Glutamatergic neuron (in vitro differentiated cells): ENCODE measurements around the gene ZNF8. TPM values are rescaled to one million over a fixed set of nuclear protein-coding genes. Genes with fewer than 3 reads are reported as not detected.

ENCODE experiments used
- DNase-seq: peaks from one replicate; pipeline ENCODE4 v3.0.0; 2022
- H3K27ac Mint-ChIP-seq: one replicate; pipeline ENCODE4 v1.8.0; 2020; ENCODE audit warnings: mild to moderate bottlenecking, mixed read lengths, inconsistent platforms; ENCODE audit not compliant: unreplicated experiment
- H3K27me3 Mint-ChIP-seq: one replicate; pipeline ENCODE4 v1.8.0; 2020; ENCODE audit warnings: mild to moderate bottlenecking, moderate library complexity, mixed read lengths, inconsistent platforms; ENCODE audit not compliant: unreplicated experiment
- H3K36me3 Mint-ChIP-seq: one replicate; pipeline ENCODE4 v1.8.0; 2020; ENCODE audit warnings: mild to moderate bottlenecking, mixed read lengths, inconsistent platforms; ENCODE audit not compliant: unreplicated experiment
- H3K4me1 Mint-ChIP-seq: one replicate; pipeline ENCODE4 v1.8.0; 2020; ENCODE audit warnings: mild to moderate bottlenecking, low read depth, mixed read lengths, inconsistent platforms; ENCODE audit not compliant: unreplicated experiment
- H3K4me3 Mint-ChIP-seq: one replicate; pipeline ENCODE4 v1.8.0; 2020; ENCODE audit warnings: mild to moderate bottlenecking, mixed read lengths, inconsistent platforms; ENCODE audit not compliant: unreplicated experiment
- H3K9me3 Mint-ChIP-seq: one replicate; pipeline ENCODE4 v1.8.0; 2020; ENCODE audit warnings: mild to moderate bottlenecking, moderate library complexity, mixed read lengths, inconsistent platforms; ENCODE audit not compliant: unreplicated experiment
- total RNA-seq: library from RNA; stranded (reverse); fragmentation: NEBNext Ultra II Directional; extraction: Animal tissue kit (Norgen Biotek cat#: 25700); gene quantifications from one replicate; pipeline ENCODE4 v1.2.1, GENCODE V29; 2021; ENCODE audit not compliant: unreplicated experiment
- TF ChIP-seq, protein P1 (sequence below): fragments of 200-600 bp; sonication (generic); IDR thresholded peaks from one replicate; pipeline ENCODE4 v1.5.0; 2021; ENCODE audit not compliant: partially characterized antibody, unreplicated experiment

ZNF8 gene
- total RNA-seq, 1 donor from 2014 or later = 24.8 TPM

DNA sequence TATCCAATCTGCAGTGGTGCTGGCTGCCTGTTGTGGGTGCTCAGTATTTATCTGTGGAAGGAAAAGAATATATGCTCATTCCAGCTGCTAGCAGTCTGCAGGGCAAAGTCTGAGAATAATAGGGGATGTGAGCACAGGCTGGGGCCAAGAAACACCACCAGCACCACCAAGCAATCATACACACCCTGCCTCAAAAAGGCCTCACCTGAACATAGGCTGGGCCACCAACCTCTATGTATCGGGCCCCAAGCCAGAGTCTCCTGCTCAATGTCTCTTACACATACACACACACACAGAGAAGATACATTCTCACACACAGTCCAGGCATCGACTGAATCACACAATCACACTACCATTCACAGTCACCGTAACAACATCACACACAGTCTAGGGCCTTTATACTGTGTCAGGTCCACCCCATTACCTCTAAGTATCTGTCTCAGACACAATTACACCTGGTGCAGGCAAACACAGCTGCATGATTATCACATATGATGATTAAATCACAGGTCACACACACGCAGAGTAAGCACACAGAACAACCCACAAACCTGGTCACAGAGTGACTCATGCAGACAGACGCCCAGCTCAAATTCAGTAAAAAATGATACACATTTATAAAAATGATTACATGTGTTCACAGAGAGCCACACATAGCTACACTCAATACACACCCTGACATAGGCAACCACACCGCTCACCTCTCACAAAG is 46.7 kb downstream of the ZNF8 start:
- no peak overlapping the region for H3K27ac Mint-ChIP-seq
- no peaks in the 10 kb centered on the region for H3K36me3 Mint-ChIP-seq
- peaks cover 7% of the 10 kb centered on the region for H3K4me1 Mint-ChIP-seq
- peaks cover 2% of the 10 kb centered on the region for H3K27me3 Mint-ChIP-seq
- H3K9me3 Mint-ChIP-seq = peaks cover 2% of the 10 kb centered on the region
- TF ChIP-seq, protein P1, sequence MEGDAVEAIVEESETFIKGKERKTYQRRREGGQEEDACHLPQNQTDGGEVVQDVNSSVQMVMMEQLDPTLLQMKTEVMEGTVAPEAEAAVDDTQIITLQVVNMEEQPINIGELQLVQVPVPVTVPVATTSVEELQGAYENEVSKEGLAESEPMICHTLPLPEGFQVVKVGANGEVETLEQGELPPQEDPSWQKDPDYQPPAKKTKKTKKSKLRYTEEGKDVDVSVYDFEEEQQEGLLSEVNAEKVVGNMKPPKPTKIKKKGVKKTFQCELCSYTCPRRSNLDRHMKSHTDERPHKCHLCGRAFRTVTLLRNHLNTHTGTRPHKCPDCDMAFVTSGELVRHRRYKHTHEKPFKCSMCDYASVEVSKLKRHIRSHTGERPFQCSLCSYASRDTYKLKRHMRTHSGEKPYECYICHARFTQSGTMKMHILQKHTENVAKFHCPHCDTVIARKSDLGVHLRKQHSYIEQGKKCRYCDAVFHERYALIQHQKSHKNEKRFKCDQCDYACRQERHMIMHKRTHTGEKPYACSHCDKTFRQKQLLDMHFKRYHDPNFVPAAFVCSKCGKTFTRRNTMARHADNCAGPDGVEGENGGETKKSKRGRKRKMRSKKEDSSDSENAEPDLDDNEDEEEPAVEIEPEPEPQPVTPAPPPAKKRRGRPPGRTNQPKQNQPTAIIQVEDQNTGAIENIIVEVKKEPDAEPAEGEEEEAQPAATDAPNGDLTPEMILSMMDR = no peak
- DNase-seq = no peak
- no peak overlapping the region for H3K4me3 Mint-ChIP-seq

DNA sequence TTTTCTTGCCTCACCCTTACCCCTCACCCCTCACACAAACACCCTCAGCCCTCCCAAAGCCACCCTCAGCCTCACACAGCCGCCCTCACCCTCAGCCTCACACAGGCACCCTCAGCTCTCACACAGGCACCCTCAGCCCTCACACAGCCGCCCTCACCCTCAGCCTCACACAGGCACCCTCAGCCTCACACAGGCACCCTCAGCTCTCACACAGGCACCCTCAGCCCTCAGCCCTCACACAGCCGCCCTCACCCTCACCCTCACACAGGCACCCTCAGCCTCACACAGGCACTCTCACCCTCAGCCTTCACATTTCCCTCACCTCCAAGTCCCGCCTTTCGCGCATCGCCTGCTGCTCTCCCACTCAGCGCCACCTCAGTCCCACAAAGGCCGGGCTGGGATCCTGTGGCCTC is 47.8 kb downstream of the ZNF8 start:
- TF ChIP-seq, protein P1 = no peak
- DNase-seq = no peak
- H3K27ac Mint-ChIP-seq = no peak overlapping the region
- H3K36me3 Mint-ChIP-seq = no peaks in the 10 kb centered on the region
- peaks cover 9% of the 10 kb centered on the region for H3K4me1 Mint-ChIP-seq
- peaks cover 2% of the 10 kb centered on the region for H3K27me3 Mint-ChIP-seq
- H3K4me3 Mint-ChIP-seq = no peak overlapping the region
- H3K9me3 Mint-ChIP-seq = peaks cover 2% of the 10 kb centered on the region

DNA sequence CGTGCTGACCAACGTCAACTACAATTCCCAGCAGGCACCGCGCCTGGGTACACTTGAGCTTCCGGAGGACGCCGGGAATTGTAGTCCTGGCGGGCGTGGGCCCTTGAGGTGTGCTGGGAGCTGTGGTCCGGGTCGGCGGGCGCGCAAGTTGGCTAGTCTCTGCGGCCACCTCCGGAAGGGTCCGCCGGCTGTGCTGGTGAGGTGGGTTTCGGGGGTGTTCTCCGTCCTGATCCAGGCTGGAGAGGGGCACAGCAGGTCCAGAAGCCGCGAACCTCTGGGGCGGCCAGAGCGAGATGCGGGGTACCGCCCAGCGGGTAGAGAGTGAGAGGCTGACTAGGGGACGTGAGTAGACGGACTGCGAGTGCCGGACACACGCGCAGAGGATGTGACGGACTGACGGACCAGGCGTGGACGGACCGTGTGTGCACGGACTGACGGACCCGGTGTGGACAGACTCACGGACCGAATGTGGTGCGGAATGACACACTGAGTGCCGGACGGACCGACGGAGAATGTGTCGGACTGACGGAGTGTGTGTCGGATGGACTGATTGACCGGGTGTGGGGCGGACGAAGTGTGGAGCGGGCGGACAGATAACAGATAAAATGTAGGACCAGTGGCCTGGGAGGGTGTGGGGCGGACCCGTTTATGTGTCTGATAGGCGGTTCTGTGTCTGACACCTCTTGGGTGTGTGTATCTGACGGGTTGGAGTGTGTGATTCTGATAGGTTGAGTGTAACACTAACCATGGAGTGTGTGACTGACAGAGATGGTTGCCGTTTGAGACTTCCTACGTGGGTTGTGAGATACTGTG is 48.4 kb downstream of the ZNF8 start, which contains the start of gene ZSCAN22:
TSS of gene ZSCAN22 (plus strand) at position 81 of the 813 bp plus-strand sequence. CDS start 7,809 bp downstream, outside the sequence.
- H3K27me3 Mint-ChIP-seq = peaks cover 2% of the 10 kb centered on the region

DNA sequence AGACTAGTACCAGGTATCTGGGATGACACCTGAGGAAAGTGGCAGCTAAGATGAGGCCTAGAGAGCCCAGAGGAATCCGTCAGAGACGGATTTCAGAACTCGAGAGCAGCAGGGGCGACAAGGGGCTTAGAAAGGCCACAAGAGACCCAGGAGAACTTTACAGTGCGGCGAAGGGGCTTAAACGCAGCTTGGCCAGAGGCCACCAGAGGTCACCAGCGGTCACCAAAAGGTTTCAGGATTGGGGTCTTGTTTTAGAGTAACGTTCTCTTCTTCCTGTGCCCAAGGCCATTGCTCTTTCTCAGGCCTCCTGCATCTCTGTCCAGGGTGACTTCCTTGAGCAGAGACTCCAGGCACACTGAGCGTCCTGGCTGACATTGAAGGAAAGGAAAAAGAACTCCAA is 50.2 kb downstream of the ZNF8 start:
- H3K36me3 Mint-ChIP-seq = no peaks in the 10 kb centered on the region
- peak; percentile 73 for DNase-seq
- TF ChIP-seq, protein P1 = peak; percentile 30
- peaks cover 2% of the 10 kb centered on the region for H3K27me3 Mint-ChIP-seq
- H3K27ac Mint-ChIP-seq = no peak overlapping the region
- peak overlapping the region; percentile 76 for H3K4me3 Mint-ChIP-seq
- peaks cover 9% of the 10 kb centered on the region for H3K4me1 Mint-ChIP-seq
- H3K9me3 Mint-ChIP-seq = no peaks in the 10 kb centered on the region

More for the DNA sequence above, 48.4 kb downstream of the ZNF8 start, which contains the start of gene ZSCAN22:
- H3K36me3 Mint-ChIP-seq = no peaks in the 10 kb centered on the region
- peaks cover 9% of the 10 kb centered on the region for H3K4me1 Mint-ChIP-seq
- TF ChIP-seq, protein P1 = no peak
- no peak within 1 kb of the TSS for H3K27ac Mint-ChIP-seq
- no peak within 1 kb of the TSS for H3K4me3 Mint-ChIP-seq
- DNase-seq = peak; percentile 98
- H3K9me3 Mint-ChIP-seq = peaks cover 2% of the 10 kb centered on the region
